ENCODE data around the gene CTNNA2. TPM values are rescaled to one million over a fixed set of nuclear protein-coding genes. Genes with fewer than 3 reads are reported as not detected.

The CTNNA2 gene
- total and polyA plus RNA-seq, 2 of the 8 experiments (the other 6 are each of a cell fraction or from before 2014, with no cell fraction given) = 3.9 to 9.0 TPM

- H3K36me3 ChIP-seq (ENCODE audit: control insufficient read depth in 2 of 4, insufficient read depth in 4 of 4, low read length in 3 of 4) = no peaks in the 10 kb centered on the region
- peak overlapping the region; percentile 76; the same call in 1 of the 2 replicates for H3K18ac ChIP-seq (ENCODE audit: extremely low read depth, low read length)
- H2AFZ ChIP-seq (ENCODE audit: low read length) = peak overlapping the region; percentile 93; the same call in 1 of the 2 replicates
- H2BK120ac ChIP-seq (replicated peaks; ENCODE audit: low read depth, low read length) = no peak overlapping the region
- no peak for FAIRE-seq
- peak overlapping the region; percentile 27 to 38; a peak in 3 of 4 replicates for H3K4me2 ChIP-seq (ENCODE audit: insufficient read depth in 1 of 2, low read depth in 2 of 2, low read length in 2 of 2)
- peaks cover 0 to 21% (median 7%) of the 10 kb centered on the region in 4 experiments; a peak in 4 of 7 replicates for H3K4me1 ChIP-seq (replicated peaks in 1 of 4; ENCODE audit: control insufficient read depth in 3 of 4, insufficient read depth in 4 of 4, low read length in 3 of 4)
- H3K4me3 ChIP-seq (ENCODE audit: extremely low read depth in 1 of 4, insufficient read depth in 2 of 4, low read depth in 3 of 4, low read length in 4 of 4) = no peak overlapping the region
- H2BK5ac ChIP-seq (ENCODE audit: low read depth, low read length) = peak overlapping the region; percentile 87
- peak overlapping the region in 2 of 4 experiments; percentile 10 to 34; a peak in 1 of 7 replicates for H3K9ac ChIP-seq (replicated peaks in 1 of 4; ENCODE audit: extremely low read depth in 1 of 4, low read depth in 3 of 4, low read length in 3 of 4)
- no peak for DNase-seq (ENCODE audit: low read depth in 1 of 2, low spot score in 2 of 2)
- no peaks in the 10 kb centered on the region for H4K20me1 ChIP-seq (replicated peaks in 1 of 2; ENCODE audit: control insufficient read depth in 1 of 2, insufficient read depth in 2 of 2, low read length in 2 of 2)
- CTCF ChIA-PET (ENCODE audit: partially characterized antibody) = no interaction called here
- H3K23ac ChIP-seq (ENCODE audit: insufficient read length) = no peak overlapping the region
- no peak overlapping the region for H3K4ac ChIP-seq (replicated peaks; ENCODE audit: insufficient read length, low read depth, low read length)
- H2BK12ac ChIP-seq (ENCODE audit: low read depth, low read length) = peak overlapping the region; percentile 88; the same call in 1 of the 2 replicates
- peak; percentile 8 for TF ChIP-seq ASH2L (IDR thresholded peaks at IDR 0.05; ENCODE audit: low read length)
- TF ChIP-seq POLR2A (IDR thresholded peaks at IDR 0.05; ENCODE audit: control extremely low read depth in 1 of 2, low read depth in 2 of 2, low read length in 2 of 2) = no peak
- H3K79me2 ChIP-seq (ENCODE audit: control insufficient read depth in 1 of 2, insufficient read depth in 2 of 2, low read length in 2 of 2) = no peaks in the 10 kb centered on the region
- H2BK20ac ChIP-seq (ENCODE audit: low read length) = no peak overlapping the region
- H2AK5ac ChIP-seq (ENCODE audit: low read depth, low read length) = no peak overlapping the region; the same call in 1 of the 2 replicates
- H2BK15ac ChIP-seq (ENCODE audit: low read length) = no peak overlapping the region
- H4K5ac ChIP-seq (ENCODE audit: insufficient read length, low read depth, low read length) = no peak overlapping the region
- no peaks in the 10 kb centered on the region for H3K27me3 ChIP-seq (replicated peaks in 1 of 4; ENCODE audit: control insufficient read depth in 3 of 4, extremely low read depth in 1 of 4, insufficient read depth in 3 of 4, low read length in 3 of 4)
- H3K79me1 ChIP-seq (ENCODE audit: low read depth, low read length) = no peaks in the 10 kb centered on the region
- H4K91ac ChIP-seq (replicated peaks; ENCODE audit: insufficient read length, low read length) = peak overlapping the region; percentile 58
- WGBS, 2 experiments (ENCODE audit: extremely low coverage in 1 of 2, insufficient coverage in 1 of 2, insufficient read length in 1 of 2, insufficient replicate concordance in 2 of 2, low coverage in 1 of 2, low lambda C conversion rate in 2 of 2, missing lambda C conversion rate in 1 of 2) = 46% methylated on average over 3 of the region's 3 CpGs; no CpG with 5 or more reads in 1 of the 2 experiments
- no peaks in the 10 kb centered on the region for H3K23me2 ChIP-seq (ENCODE audit: low read depth, low read length)
- no peak overlapping the region for H3K56ac ChIP-seq (replicated peaks; ENCODE audit: insufficient read length, low read depth, low read length)
- no peak overlapping the region for H4K8ac ChIP-seq (ENCODE audit: extremely low read depth, insufficient read depth, low read length)
- no peak overlapping the region for H3K14ac ChIP-seq (ENCODE audit: insufficient read length)
- H3K27ac ChIP-seq (ENCODE audit: low read depth, low read length) = peak overlapping the region; percentile 68
- POLR2A ChIA-PET (ENCODE audit: partially characterized antibody) = no interaction called here
- no peaks in the 10 kb centered on the region for H3K9me3 ChIP-seq (ENCODE audit: insufficient read depth in 2 of 2, low read depth in 1 of 2, low read length in 1 of 2)
Measured at GRCh38 chr2:79831961-79832360, 319.1 kb downstream of the CTNNA2 start.

All from H1 (cell line).